HG03095 (cell line): ENCODE results near the gene SCRN1.
"Not testable (repeated sequence)": the region's sequence is repeated elsewhere in the genome, so short reads cannot be mapped to it uniquely, and the experiment has no call there.

Experiments used
- ATAC-seq: cut with Tn5 transposase; IDR thresholded peaks from one replicate; pipeline ENCODE4 v1.9.1; 2021; ENCODE audit warnings: moderate library complexity; ENCODE audit not compliant: unreplicated experiment

Gene SCRN1

GRCh38 chr7:29893351-29893965 is 96.1 kb downstream of the SCRN1 start:
- no peak for ATAC-seq

GRCh38 chr7:29892231-29892630 is 97.4 kb downstream of the SCRN1 start:
- ATAC-seq: no peak

DNA sequence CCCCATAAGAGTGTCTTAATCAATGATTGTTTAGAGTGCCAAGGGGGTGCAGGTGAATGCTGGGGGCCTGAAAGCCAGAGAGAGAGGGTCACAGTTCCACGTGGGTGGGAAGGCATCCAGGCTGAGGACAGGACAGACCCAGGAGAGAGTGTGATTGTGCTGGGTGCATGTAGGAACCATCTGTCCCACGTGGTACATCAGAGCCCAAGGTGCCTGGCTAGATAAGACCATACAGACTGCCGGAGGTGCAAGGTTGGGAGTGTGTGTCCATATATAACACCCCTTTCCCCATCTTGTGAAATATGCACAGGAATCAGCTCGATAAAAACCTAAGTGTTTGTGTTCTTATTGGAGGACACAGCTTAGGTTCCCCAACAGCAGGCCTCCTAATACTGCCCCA is 97.8 kb downstream of the SCRN1 start:
- no peak for ATAC-seq

- ATAC-seq: not testable (repeated sequence)
These were observed 98.8 kb downstream of the SCRN1 start for GRCh38 chr7:29890786-29891185.

DNA sequence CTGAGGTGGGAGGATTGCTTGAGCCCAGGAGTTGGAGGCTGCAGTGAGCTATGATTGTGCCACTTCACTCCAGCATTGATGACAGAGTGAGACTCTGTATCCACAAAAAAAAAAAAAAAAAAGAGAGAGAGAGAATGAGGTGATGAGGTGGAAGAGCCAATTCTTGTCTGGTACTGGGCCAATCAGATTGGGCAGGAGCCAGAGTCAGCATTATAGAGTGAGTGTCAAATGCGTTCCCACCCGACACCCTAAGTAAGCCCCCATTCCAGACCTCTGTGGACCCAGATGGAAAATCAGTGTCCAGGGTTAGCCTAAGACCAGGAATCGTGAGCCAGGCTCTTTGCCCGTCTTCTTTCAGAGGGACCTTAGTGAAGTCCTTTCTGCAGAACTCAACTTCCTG is 99.3 kb downstream of the SCRN1 start:
- ATAC-seq: no peak

DNA sequence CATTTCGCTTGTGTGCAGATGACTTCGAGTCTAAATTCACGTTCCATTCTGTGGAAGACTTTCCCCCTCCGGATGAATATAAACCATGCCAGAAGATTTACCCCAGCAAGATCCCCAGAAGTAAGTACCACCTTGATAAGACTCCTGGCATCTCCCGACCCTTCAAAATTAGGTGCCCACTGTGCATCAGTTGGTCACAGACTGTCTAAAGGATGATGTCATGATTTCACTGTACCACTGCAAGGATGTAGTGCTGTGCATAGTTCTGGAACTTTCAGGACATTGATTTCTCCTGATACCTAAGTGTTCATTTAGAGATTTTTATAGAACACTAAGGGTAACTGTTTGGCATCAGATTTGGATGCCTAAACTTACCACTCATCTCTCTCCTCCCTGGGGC is 100.3 kb downstream of the SCRN1 start:
- ATAC-seq: no peak

GRCh38 chr7:29888006-29888405 is 101.6 kb downstream of the SCRN1 start:
- no peak for ATAC-seq

GRCh38 chr7:29886827-29887226 is 102.8 kb downstream of the SCRN1 start:
- ATAC-seq: no peak

- ATAC-seq: no peak
These were observed 104.0 kb downstream of the SCRN1 start for GRCh38 chr7:29885626-29886025.

DNA sequence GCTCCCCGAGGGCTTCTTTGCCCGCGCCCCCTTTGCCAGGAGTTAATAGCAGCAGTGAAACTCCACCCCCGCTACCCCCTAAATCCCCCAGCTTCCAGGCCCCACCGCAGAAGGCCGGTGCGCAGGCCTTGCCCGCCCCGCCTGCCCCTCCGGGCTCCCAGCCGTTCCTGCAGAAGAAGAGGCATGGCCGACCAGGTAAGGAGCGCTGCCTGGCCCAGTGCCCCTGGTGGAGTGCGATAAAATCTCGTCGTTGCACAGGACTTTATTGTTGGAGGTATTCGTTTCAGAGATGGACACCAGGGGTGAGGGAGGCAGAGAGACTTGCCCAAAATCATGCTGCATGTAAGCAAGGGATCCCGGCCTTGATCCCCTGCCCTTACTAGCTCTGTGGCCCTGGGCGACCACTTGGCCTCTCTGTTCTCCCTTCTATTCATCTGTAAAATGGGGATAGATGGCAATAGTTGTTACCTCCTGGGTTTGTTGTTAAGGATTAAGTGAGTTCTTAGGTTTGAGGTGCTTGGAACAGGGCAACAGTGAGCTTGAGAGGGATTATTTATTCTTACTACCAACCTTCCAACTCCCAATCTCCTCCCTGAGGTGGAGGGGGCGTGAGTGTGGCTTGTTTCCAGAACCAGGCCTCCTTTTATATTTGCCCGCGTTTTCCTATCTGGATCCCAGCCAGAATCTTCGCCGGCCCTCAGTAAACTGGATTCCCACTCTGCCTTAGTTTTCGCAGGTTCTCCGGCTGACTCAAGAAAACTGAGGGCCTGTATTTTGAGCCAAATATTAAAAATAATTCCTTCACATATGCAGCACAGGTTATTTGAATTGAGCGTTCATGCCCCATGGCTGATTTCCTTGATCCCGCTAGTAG is 105.0 kb downstream of the SCRN1 start:
- ATAC-seq: no peak

- ATAC-seq: no peak
These were observed 105.9 kb downstream of the SCRN1 start for GRCh38 chr7:29883462-29884398.

DNA sequence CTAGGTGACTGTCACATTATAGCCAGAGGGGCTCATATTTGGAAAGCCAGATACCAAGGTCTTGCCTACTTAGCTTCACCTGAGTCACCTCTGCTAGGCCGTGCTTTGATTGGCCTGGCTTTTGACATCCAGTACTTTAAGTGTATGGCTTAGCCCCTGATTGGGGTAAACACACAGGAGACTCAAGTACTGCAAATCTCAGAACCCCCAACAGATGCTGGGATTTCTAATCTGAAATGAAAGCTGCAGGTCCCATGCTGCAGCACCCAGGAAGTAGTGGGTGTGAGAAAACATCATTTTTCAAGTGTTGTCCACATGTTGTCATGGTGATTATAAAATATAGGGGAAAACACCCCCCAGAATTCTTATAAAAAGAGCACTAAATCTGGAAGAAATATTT is 107.1 kb downstream of the SCRN1 start:
- no peak for ATAC-seq

DNA sequence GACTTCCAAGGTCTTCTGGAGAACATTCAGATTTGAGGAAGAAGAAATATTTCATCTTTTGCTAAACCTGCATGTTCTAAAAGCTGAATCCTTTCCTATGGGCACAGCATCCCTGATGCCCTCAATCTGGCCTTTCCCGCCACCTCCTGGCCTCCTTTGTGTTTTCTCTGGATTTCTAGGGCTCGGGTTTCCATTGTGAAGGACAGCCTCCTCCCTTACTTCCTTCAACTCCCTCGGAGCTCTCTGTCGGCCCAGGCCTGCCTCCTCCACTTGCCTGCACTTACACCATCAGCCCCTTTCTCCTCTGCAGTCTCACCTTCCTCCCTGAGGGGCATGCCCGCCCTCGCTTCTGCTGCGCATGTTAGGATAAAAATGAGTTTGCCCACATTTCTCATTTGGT is 107.9 kb downstream of the SCRN1 start:
- no peak for ATAC-seq

- no peak for ATAC-seq
These were observed 110.0 kb downstream of the SCRN1 start for GRCh38 chr7:29879609-29880008.

DNA sequence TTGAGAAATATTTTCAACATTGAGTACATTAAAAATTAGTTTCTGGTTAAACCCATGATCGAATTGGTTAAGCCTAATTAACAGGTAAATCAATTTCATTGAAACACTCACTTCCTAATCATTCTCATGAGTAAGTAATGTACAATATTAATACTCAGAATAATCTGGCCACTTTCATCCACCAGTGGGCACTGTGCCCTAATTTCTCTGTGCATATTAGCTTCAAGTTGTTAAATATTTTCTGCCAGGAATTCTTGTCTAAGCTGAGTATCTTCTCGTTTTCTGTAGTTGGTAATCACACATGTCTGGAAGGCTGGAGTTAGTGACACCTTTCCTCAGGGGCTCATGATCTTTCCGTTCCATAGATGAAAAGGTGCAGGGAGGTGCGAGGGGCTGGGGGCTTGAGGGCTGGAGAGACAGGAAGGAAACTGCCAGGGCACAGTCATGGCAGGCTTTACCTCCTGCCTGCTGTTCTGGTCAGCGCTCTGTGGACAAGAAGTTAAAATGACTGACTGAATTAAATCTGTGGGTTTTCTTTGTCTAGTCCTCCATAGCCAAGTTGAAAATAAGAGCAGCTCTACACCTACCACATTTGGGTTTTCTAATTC is 111.4 kb downstream of the SCRN1 start:
- ATAC-seq: no peak

- no peak for ATAC-seq
These were observed 112.4 kb downstream of the SCRN1 start for GRCh38 chr7:29877196-29877595.

DNA sequence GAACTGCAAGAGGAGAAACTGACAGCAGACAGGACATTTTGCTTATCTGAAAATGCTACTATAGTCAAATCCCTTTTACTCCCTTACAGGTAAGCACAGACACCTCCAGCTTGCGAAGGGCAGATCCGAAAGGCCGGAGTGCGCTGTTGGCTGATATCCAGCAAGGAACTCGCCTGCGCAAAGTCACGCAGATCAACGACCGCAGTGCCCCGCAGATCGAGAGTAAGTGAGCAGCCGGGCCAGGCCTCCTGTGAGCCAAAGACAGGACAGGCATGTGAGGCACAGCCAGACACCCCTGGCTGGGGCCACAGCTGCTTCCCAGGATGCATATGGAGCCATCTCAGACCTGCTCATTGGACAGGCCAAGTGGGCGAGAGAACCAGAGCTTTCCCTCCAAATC is 113.9 kb downstream of the SCRN1 start:
- no peak for ATAC-seq

- ATAC-seq: no peak
These were observed 115.8 kb downstream of the SCRN1 start for GRCh38 chr7:29873644-29874294.

DNA sequence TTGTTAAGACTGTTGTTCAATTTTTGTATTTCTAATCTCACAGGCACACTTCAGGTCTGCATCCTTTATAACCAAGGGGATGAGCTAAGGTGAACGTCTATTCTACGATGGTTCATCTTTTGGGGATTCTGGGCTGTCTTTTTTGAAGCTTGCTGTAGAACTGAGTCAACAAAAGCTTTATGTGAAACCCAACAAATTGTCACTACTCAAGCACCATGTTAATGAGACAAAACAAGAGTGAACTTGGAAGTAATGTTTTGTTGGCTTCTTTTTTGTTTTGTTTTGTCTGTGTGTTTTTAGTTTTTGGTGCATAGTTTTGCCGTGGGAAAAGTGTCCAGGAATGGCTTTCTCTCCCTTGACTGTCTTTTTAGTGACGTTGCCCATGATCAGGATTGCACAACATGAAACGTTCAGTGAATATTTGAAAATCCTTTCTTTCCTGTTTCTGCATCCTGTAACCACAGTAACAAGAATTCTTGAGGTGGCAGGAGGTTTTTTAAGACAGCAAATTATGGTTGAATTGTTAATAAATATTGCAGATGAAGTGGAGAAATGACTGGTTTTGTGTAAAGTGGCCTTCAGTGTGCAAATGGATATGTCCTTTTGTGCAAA is 117.7 kb downstream of the SCRN1 start:
- ATAC-seq: no peak
